SK-N-SH (cell line): ENCODE data around the gene KLHDC9. TPM values are rescaled to one million over a fixed set of nuclear protein-coding genes. Genes with fewer than 3 reads are reported as not detected.
"Not testable (repeated sequence)": the region's sequence is repeated elsewhere in the genome, so short reads cannot be mapped to it uniquely, and the experiment has no call there.

Source experiments
- CTCF ChIA-PET: fragments of 300-600, 350-600 bp; formaldehyde crosslinking; extraction: SDS; loops from one replicate; lab custom pipeline; 2021; lab: Yijun Ruan, JAX
- POLR2A ChIA-PET: fragments of 350-600 bp; sonication (Branson Sonifier 250); formaldehyde crosslinking; extraction: SDS; loops from one replicate; lab custom pipeline; 2020; ENCODE audit warnings: antibody characterized with exemption, inconsistent platforms; lab: Yijun Ruan, JAX
- DNase-seq: peaks from one replicate; pipeline ENCODE4 v3.0.0; 2012
- H2AFZ ChIP-seq: fragments of 200-600 bp; sonication (generic); 2 replicates; pipeline ENCODE4 v1.8.1; 2016; ENCODE audit warnings: antibody characterized with exemption, mild to moderate bottlenecking, low read depth
- H3F3A ChIP-seq: fragments of 200-600 bp; sonication (generic); replicated peaks from 2 replicates; pipeline ENCODE3; 2016; ENCODE audit warnings: antibody characterized with exemption, mild to moderate bottlenecking; ENCODE audit not compliant: insufficient read depth
- H3K27ac ChIP-seq, 2 experiments: fragments of 200-500 bp in 1 of 2; fragments of 200-600 bp in 1 of 2; sonication (Bioruptor generic) in 1 of 2; sonication (generic), shearing (Covaris generic) in 1 of 2; 2 replicates each; pipeline versions ENCODE4 v1.5.1 to v1.6.1; 2014 to 2016; ENCODE audit warnings: low read depth in 2 of 2, inconsistent platforms in 1 of 2, low read length in 1 of 2, mild to moderate bottlenecking in 1 of 2, mixed read lengths in 1 of 2
- H3K27me3 ChIP-seq: fragments of 200-600 bp; sonication (generic), shearing (Covaris generic); 2 replicates; pipeline ENCODE4 v1.6.1; 2016; ENCODE audit warnings: mixed run types; ENCODE audit not compliant: insufficient read depth
- H3K36me3 ChIP-seq, 2 experiments: fragments of 200-500 bp in 1 of 2; fragments of 200-600 bp in 1 of 2; sonication (Bioruptor generic) in 1 of 2; sonication (generic) in 1 of 2; replicated peaks in 1 of 2; 2 replicates each; pipeline versions ENCODE3 to v1.5.1; 2014 to 2016; ENCODE audit warnings: low read length in 1 of 2, mild to moderate bottlenecking in 1 of 2; ENCODE audit not compliant: insufficient read depth in 2 of 2, control insufficient read depth in 1 of 2
- H3K4me1 ChIP-seq, 2 experiments: fragments of 200-500 bp in 1 of 2; fragments of 200-600 bp in 1 of 2; sonication (Bioruptor generic) in 1 of 2; sonication (generic), shearing (Covaris generic) in 1 of 2; 2 replicates each; pipeline versions ENCODE4 v1.5.1 to v1.6.1; 2014 to 2016; ENCODE audit warnings: low read depth in 1 of 2, low read length in 1 of 2, mixed run types in 1 of 2; ENCODE audit not compliant: insufficient read depth in 2 of 2, control insufficient read depth in 1 of 2
- H3K4me2 ChIP-seq: fragments of 200-600 bp; sonication (generic), shearing (Covaris generic); 2 replicates; pipeline ENCODE4 v1.6.1; 2017; ENCODE audit warnings: mixed run types
- H3K4me3 ChIP-seq, 2 experiments: fragments of 200-500 bp in 1 of 2; fragments of 200-600 bp in 1 of 2; sonication (Bioruptor generic) in 1 of 2; sonication (generic), shearing (Covaris generic) in 1 of 2; 2 replicates each; pipeline versions ENCODE4 v1.5.1 to v1.8.1; 2014 to 2016; ENCODE audit warnings: low read depth in 2 of 2, inconsistent platforms in 1 of 2, low read length in 1 of 2, mild to moderate bottlenecking in 1 of 2, mixed read lengths in 1 of 2, moderate library complexity in 1 of 2
- H3K79me2 ChIP-seq: fragments of 200-600 bp; sonication (generic); 2 replicates; pipeline ENCODE4 v1.8.1; 2017; ENCODE audit warnings: mild to moderate bottlenecking; ENCODE audit not compliant: insufficient read depth
- H3K9ac ChIP-seq: fragments of 200-600 bp; sonication (generic); 2 replicates; pipeline ENCODE4 v1.6.1; 2017; ENCODE audit warnings: mixed run types
- H3K9me2 ChIP-seq: fragments of 200-600 bp; sonication (generic); 2 replicates; pipeline ENCODE4 v1.6.1; 2017; ENCODE audit warnings: mixed run types
- H3K9me3 ChIP-seq: fragments of 200-600 bp; sonication (generic); 2 replicates; pipeline ENCODE4 v1.6.1; 2017; ENCODE audit warnings: mixed run types, mild to moderate bottlenecking, moderate library complexity
- H4K20me1 ChIP-seq: fragments of 200-600 bp; sonication (generic); 2 replicates; pipeline ENCODE4 v1.6.1; 2017; ENCODE audit warnings: mild to moderate bottlenecking, mixed run types; ENCODE audit not compliant: insufficient read depth
- ELF1 ChIP-seq: IDR thresholded peaks from 2 replicates; pipeline ENCODE4 v1.4.0; 2012
- FOSL2 ChIP-seq: IDR thresholded peaks from 2 replicates; pipeline ENCODE4 v1.4.0; 2012; ENCODE audit warnings: low read depth, mild to moderate bottlenecking, moderate library complexity, borderline replicate concordance
- FOXJ3 ChIP-seq: sonication (generic); formaldehyde crosslinking; IDR thresholded peaks from 2 replicates; pipeline ENCODE4 v1.5.1; 2020; ENCODE audit warnings: mild to moderate bottlenecking, missing genetic modification reagents
- GABPA ChIP-seq: IDR thresholded peaks from 2 replicates; pipeline ENCODE4 v1.4.0; 2012; ENCODE audit warnings: low read depth, mild to moderate bottlenecking
- GATA2 ChIP-seq: sonication (generic); formaldehyde crosslinking; IDR thresholded peaks from 2 replicates; pipeline ENCODE4 v1.5.0; 2020; ENCODE audit warnings: mild to moderate bottlenecking, missing genetic modification reagents
- MEF2A ChIP-seq: IDR thresholded peaks from 2 replicates; pipeline ENCODE4 v1.4.0; 2012; ENCODE audit warnings: low read depth, borderline replicate concordance
- MXI1 ChIP-seq: IDR thresholded peaks from 2 replicates; pipeline ENCODE4 v1.6.1; 2012; ENCODE audit warnings: mild to moderate bottlenecking, low read depth, low read length, improper control_type of control experiment
- NFIC ChIP-seq: IDR thresholded peaks from 2 replicates; pipeline ENCODE4 v1.4.0; 2012; ENCODE audit warnings: borderline replicate concordance
- RAD21 ChIP-seq: IDR thresholded peaks from 2 replicates; pipeline ENCODE4 v1.6.1; 2012; ENCODE audit warnings: mild to moderate bottlenecking, low read length
- RFX5 ChIP-seq: IDR thresholded peaks from 2 replicates; pipeline ENCODE4 v1.6.1; 2012; ENCODE audit warnings: mild to moderate bottlenecking, improper control_type of control experiment, low read length
- RXRA ChIP-seq: IDR thresholded peaks from 2 replicates; pipeline ENCODE4 v1.4.0; 2012; ENCODE audit warnings: low read depth, mild to moderate bottlenecking, borderline replicate concordance
- SIN3A ChIP-seq: IDR thresholded peaks from 2 replicates; pipeline ENCODE4 v1.6.1; 2012; ENCODE audit warnings: low read depth, mild to moderate bottlenecking, low read length, moderate library complexity, borderline replicate concordance
- TAF1 ChIP-seq: IDR thresholded peaks from 2 replicates; pipeline ENCODE4 v1.6.1; 2012; ENCODE audit warnings: low read depth, mild to moderate bottlenecking, low read length, moderate library complexity, borderline replicate concordance
- USF2 ChIP-seq: fragments of 150-350 bp; IDR thresholded peaks from 2 replicates; pipeline ENCODE4 v1.6.1; 2017; ENCODE audit warnings: antibody characterized with exemption, low read length, low read depth, borderline replicate concordance
- YY1 ChIP-seq: IDR thresholded peaks from 2 replicates; pipeline ENCODE4 v1.4.0; 2012; ENCODE audit warnings: low read depth, mild to moderate bottlenecking
- WGBS: methylation state at CpG from one replicate; pipeline ENCODE4 v1.1.6; 2017; ENCODE audit warnings: low lambda C conversion rate; 5-methylcytosine and 5-hydroxymethylcytosine counted together
- polyA plus RNA-seq, 3 experiments: library from polyadenylated mRNA; depleted of rRNA; stranded (reverse); fragments of >200 nt; gene quantifications; 2 replicates each; pipeline ENCODE4 v1.2.3, GENCODE V29; 2012
- TF ChIP-seq, protein P1 (sequence below): IDR thresholded peaks from 2 replicates; pipeline ENCODE4 v1.6.1; 2012; ENCODE audit warnings: mild to moderate bottlenecking, low read depth, low read length, moderate library complexity
- TF ChIP-seq, protein P2 (sequence below): IDR thresholded peaks from 2 replicates; pipeline ENCODE4; 2012

The KLHDC9 gene
- polyA plus RNA-seq, 1 of the 3 experiments (the other 2 are of a cell fraction): 4.7 TPM

- Histone ChIP-seq H2AFZ (no peak overlapping the region), H3K27ac (no peak overlapping the region), H3K9me2 (no peaks in the 10 kb centered on the region), H3K4me2 (no peak overlapping the region), H3K9me3 (no peaks in the 10 kb centered on the region), H4K20me1 (no peaks in the 10 kb centered on the region), H3F3A (no peaks in the 10 kb centered on the region), H3K36me3 (no peaks in the 10 kb centered on the region), H3K9ac (no peak overlapping the region), H3K4me3 (no peak overlapping the region), H3K79me2 (no peaks in the 10 kb centered on the region), H3K4me1 (no peaks in the 10 kb centered on the region), H3K27me3 (peaks cover 9% of the 10 kb centered on the region; the same call in 1 of the 2 replicates)
- CTCF ChIA-PET: interaction anchor here (1.7 kb wide), 1 partner anchor 35 kb away, joined by 5 read pairs; no protein-coding TSS in a partner anchor
- POLR2A ChIA-PET: no interaction called here
- TF ChIP-seq MEF2A (no peak), TAF1 (no peak), RAD21 (no peak), GATA2 (no peak), FOXJ3 (CRISPR knock-in tag) (no peak), NFIC (no peak), SIN3A (no peak), GABPA (no peak), FOSL2 (no peak), USF2 (no peak), MXI1 (no peak), ELF1 (no peak), YY1 (no peak), RXRA (no peak), RFX5 (no peak)
- TF ChIP-seq, protein P1, sequence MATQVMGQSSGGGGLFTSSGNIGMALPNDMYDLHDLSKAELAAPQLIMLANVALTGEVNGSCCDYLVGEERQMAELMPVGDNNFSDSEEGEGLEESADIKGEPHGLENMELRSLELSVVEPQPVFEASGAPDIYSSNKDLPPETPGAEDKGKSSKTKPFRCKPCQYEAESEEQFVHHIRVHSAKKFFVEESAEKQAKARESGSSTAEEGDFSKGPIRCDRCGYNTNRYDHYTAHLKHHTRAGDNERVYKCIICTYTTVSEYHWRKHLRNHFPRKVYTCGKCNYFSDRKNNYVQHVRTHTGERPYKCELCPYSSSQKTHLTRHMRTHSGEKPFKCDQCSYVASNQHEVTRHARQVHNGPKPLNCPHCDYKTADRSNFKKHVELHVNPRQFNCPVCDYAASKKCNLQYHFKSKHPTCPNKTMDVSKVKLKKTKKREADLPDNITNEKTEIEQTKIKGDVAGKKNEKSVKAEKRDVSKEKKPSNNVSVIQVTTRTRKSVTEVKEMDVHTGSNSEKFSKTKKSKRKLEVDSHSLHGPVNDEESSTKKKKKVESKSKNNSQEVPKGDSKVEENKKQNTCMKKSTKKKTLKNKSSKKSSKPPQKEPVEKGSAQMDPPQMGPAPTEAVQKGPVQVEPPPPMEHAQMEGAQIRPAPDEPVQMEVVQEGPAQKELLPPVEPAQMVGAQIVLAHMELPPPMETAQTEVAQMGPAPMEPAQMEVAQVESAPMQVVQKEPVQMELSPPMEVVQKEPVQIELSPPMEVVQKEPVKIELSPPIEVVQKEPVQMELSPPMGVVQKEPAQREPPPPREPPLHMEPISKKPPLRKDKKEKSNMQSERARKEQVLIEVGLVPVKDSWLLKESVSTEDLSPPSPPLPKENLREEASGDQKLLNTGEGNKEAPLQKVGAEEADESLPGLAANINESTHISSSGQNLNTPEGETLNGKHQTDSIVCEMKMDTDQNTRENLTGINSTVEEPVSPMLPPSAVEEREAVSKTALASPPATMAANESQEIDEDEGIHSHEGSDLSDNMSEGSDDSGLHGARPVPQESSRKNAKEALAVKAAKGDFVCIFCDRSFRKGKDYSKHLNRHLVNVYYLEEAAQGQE: no peak
- TF ChIP-seq, protein P2, sequence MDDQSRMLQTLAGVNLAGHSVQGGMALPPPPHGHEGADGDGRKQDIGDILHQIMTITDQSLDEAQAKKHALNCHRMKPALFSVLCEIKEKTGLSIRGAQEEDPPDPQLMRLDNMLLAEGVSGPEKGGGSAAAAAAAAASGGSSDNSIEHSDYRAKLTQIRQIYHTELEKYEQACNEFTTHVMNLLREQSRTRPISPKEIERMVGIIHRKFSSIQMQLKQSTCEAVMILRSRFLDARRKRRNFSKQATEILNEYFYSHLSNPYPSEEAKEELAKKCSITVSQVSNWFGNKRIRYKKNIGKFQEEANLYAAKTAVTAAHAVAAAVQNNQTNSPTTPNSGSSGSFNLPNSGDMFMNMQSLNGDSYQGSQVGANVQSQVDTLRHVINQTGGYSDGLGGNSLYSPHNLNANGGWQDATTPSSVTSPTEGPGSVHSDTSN: no peak
- DNase-seq: no peak
- 68% methylated on average over 4 of the region's 4 CpGs for WGBS
Measured at GRCh38 chr1:161061419-161061818, 36.7 kb upstream of the KLHDC9 start.

- H3K27ac ChIP-seq, H3K9me2 ChIP-seq, H3K4me3 ChIP-seq, H2AFZ ChIP-seq, H3K27me3 ChIP-seq, H3F3A ChIP-seq, DNase-seq, H3K9me3 ChIP-seq, H3K4me2 ChIP-seq, H3K4me1 ChIP-seq, H3K79me2 ChIP-seq, H3K9ac ChIP-seq, POLR2A ChIA-PET, H4K20me1 ChIP-seq, H3K36me3 ChIP-seq: not testable (repeated sequence)
- WGBS: 37% methylated on average over 6 of the region's 6 CpGs
- CTCF ChIA-PET: interaction anchor here (0.9 kb wide), 1 partner anchor 34 kb away, joined by 3 read pairs; no protein-coding TSS in a partner anchor
Measured at GRCh38 chr1:161063936-161064335, 34.2 kb upstream of the KLHDC9 start.

- H3K9me3 ChIP-seq, H2AFZ ChIP-seq, H3K27me3 ChIP-seq, H3K4me2 ChIP-seq, DNase-seq, H3K27ac ChIP-seq, H3K4me3 ChIP-seq, CTCF ChIA-PET, H3K79me2 ChIP-seq, H3K4me1 ChIP-seq, H3F3A ChIP-seq, H3K9me2 ChIP-seq, H3K9ac ChIP-seq, H4K20me1 ChIP-seq, POLR2A ChIA-PET, H3K36me3 ChIP-seq: not testable (repeated sequence)
- 85% methylated on average over 7 of the region's 7 CpGs for WGBS
Measured at GRCh38 chr1:161065681-161066080, 32.5 kb upstream of the KLHDC9 start.
